H1 (cell line): Measurements from ENCODE around the gene FAM204A. TPM values are rescaled to one million over a fixed set of nuclear protein-coding genes. Genes with fewer than 3 reads are reported as not detected.

Experiments used
- CTCF ChIA-PET: fragments of 300-600 bp; sonication (Branson Sonifier 250); formaldehyde crosslinking; loops from one replicate; lab custom pipeline; 2021; ENCODE audit not compliant: partially characterized antibody; lab: Charles Lee
- POLR2A ChIA-PET: fragments of 300-600 bp; sonication (Branson Sonifier 250); formaldehyde crosslinking; loops from one replicate; lab custom pipeline; 2021; ENCODE audit warnings: inconsistent platforms; ENCODE audit not compliant: partially characterized antibody; lab: Charles Lee
- DNase-seq, 2 experiments: peaks; one replicate each; pipeline versions ENCODE4 v3.0.0 to v3.0.0-alpha.2; 2010 to 2022; ENCODE audit warnings: low spot score in 2 of 2, low read depth in 1 of 2, mixed read lengths in 1 of 2
- FAIRE-seq: peaks from 2 replicates; lab custom pipeline; 2011; peaks lifted over from hg19 to GRCh38; lab: Jason Lieb, UNC
- H2AFZ ChIP-seq: 2 replicates; pipeline ENCODE4 v1.8.1; 2012; ENCODE audit warnings: low read length, inconsistent platforms
- H2AK5ac ChIP-seq: 2 replicates; pipeline ENCODE4 v1.6.1; 2013; ENCODE audit warnings: low read depth, low read length
- H2BK120ac ChIP-seq: replicated peaks from 2 replicates; pipeline ENCODE3; 2013; ENCODE audit warnings: low read depth, low read length, inconsistent platforms
- H2BK12ac ChIP-seq: 2 replicates; pipeline ENCODE4 v1.6.1; 2013; ENCODE audit warnings: low read depth, low read length
- H2BK15ac ChIP-seq: 2 replicates; pipeline ENCODE4 v1.6.1; 2013; ENCODE audit warnings: low read length
- H2BK20ac ChIP-seq: 2 replicates; pipeline ENCODE4 v1.6.1; 2013; ENCODE audit warnings: low read length
- H2BK5ac ChIP-seq: 2 replicates; pipeline ENCODE4 v1.6.1; 2013; ENCODE audit warnings: low read depth, low read length
- H3K14ac ChIP-seq: 2 replicates; pipeline ENCODE4 v1.6.1; 2013; ENCODE audit warnings: inconsistent platforms; ENCODE audit not compliant: insufficient read length
- H3K18ac ChIP-seq: 2 replicates; pipeline ENCODE4 v1.6.1; 2013; ENCODE audit warnings: low read length; ENCODE audit errors: extremely low read depth
- H3K23ac ChIP-seq: 2 replicates; pipeline ENCODE4 v1.6.1; 2013; ENCODE audit warnings: inconsistent platforms; ENCODE audit not compliant: insufficient read length
- H3K23me2 ChIP-seq: 2 replicates; pipeline ENCODE4 v1.6.1; 2013; ENCODE audit warnings: low read depth, low read length
- H3K27ac ChIP-seq: 2 replicates; pipeline ENCODE4 v1.6.1; 2011; ENCODE audit warnings: low read depth, low read length, inconsistent platforms
- H3K27me3 ChIP-seq, 4 experiments: replicated peaks in 1 of 4; 1 replicate in 1 of 4; 2 replicates in 3 of 4; pipeline versions ENCODE4 v1.6.1 to v1.8.1; 2011 to 2013; ENCODE audit warnings: low read length in 3 of 4, mild to moderate bottlenecking in 3 of 4, inconsistent platforms in 2 of 4, mixed read lengths in 2 of 4, moderate library complexity in 1 of 4; ENCODE audit not compliant: control insufficient read depth in 3 of 4, insufficient read depth in 3 of 4; ENCODE audit errors: extremely low read depth in 1 of 4
- H3K36me3 ChIP-seq, 4 experiments: 2 replicates each; pipeline versions ENCODE4 v1.6.1 to v1.8.1; 2011 to 2013; ENCODE audit warnings: mild to moderate bottlenecking in 4 of 4, low read length in 3 of 4, moderate library complexity in 2 of 4, control low read depth in 1 of 4, inconsistent platforms in 1 of 4; ENCODE audit not compliant: insufficient read depth in 4 of 4, control insufficient read depth in 2 of 4
- H3K4ac ChIP-seq: replicated peaks from 2 replicates; pipeline ENCODE3; 2013; ENCODE audit warnings: low read length, low read depth, mixed read lengths, inconsistent platforms; ENCODE audit not compliant: insufficient read length
- H3K4me1 ChIP-seq, 4 experiments: replicated peaks in 1 of 4; 1 replicate in 1 of 4; 2 replicates in 3 of 4; pipeline versions ENCODE4 v1.6.1 to v1.8.1; 2011 to 2013; ENCODE audit warnings: low read length in 3 of 4, inconsistent platforms in 2 of 4, mixed read lengths in 1 of 4; ENCODE audit not compliant: insufficient read depth in 4 of 4, control insufficient read depth in 3 of 4
- H3K4me2 ChIP-seq, 2 experiments: 2 replicates each; pipeline versions ENCODE4 v1.6.1 to v1.8.1; 2011 to 2013; ENCODE audit warnings: low read depth in 2 of 2, low read length in 2 of 2, control low read depth in 1 of 2, inconsistent platforms in 1 of 2, mild to moderate bottlenecking in 1 of 2; ENCODE audit not compliant: insufficient read depth in 1 of 2
- H3K4me3 ChIP-seq, 4 experiments: fragments of 200-600, 300-600 bp in 1 of 4; sonication (generic), shearing (Covaris generic), sonication (Bioruptor Twin) in 1 of 4; 2 replicates each; pipeline versions ENCODE4 v1.5.1 to v1.8.1; 2011 to 2016; ENCODE audit warnings: low read length in 4 of 4, low read depth in 3 of 4, control low read depth in 2 of 4, inconsistent platforms in 2 of 4, mild to moderate bottlenecking in 2 of 4, mixed read lengths in 1 of 4, moderate library complexity in 1 of 4; ENCODE audit not compliant: insufficient read depth in 2 of 4; ENCODE audit errors: extremely low read depth in 1 of 4
- H3K56ac ChIP-seq: replicated peaks from 2 replicates; pipeline ENCODE3; 2013; ENCODE audit warnings: low read depth, mild to moderate bottlenecking, mixed read lengths, low read length, inconsistent platforms; ENCODE audit not compliant: insufficient read length
- H3K79me1 ChIP-seq: 2 replicates; pipeline ENCODE4 v1.6.1; 2013; ENCODE audit warnings: low read depth, low read length, control low read depth
- H3K79me2 ChIP-seq, 2 experiments: 2 replicates each; pipeline versions ENCODE4 v1.6.1 to v1.8.1; 2012 to 2013; ENCODE audit warnings: low read length in 2 of 2, mild to moderate bottlenecking in 2 of 2, inconsistent platforms in 1 of 2; ENCODE audit not compliant: insufficient read depth in 2 of 2, control insufficient read depth in 1 of 2
- H3K9ac ChIP-seq, 4 experiments: replicated peaks in 1 of 4; 1 replicate in 1 of 4; 2 replicates in 3 of 4; pipeline versions ENCODE4 v1.6.1 to v1.8.1; 2011 to 2013; ENCODE audit warnings: low read depth in 3 of 4, low read length in 3 of 4, control low read depth in 2 of 4, mild to moderate bottlenecking in 2 of 4, moderate library complexity in 2 of 4, inconsistent platforms in 1 of 4; ENCODE audit errors: extremely low read depth in 1 of 4
- H3K9me3 ChIP-seq, 2 experiments: 2 replicates each; pipeline versions ENCODE4 v1.6.1 to v1.8.1; 2012 to 2013; ENCODE audit warnings: mild to moderate bottlenecking in 2 of 2, moderate library complexity in 2 of 2, control low read depth in 1 of 2, inconsistent platforms in 1 of 2, low read depth in 1 of 2, low read length in 1 of 2, mixed read lengths in 1 of 2; ENCODE audit not compliant: insufficient read depth in 2 of 2
- H4K20me1 ChIP-seq, 2 experiments: replicated peaks in 1 of 2; 2 replicates each; pipeline versions ENCODE3 to v1.8.1; 2011 to 2013; ENCODE audit warnings: inconsistent platforms in 2 of 2, low read length in 2 of 2, mild to moderate bottlenecking in 1 of 2; ENCODE audit not compliant: insufficient read depth in 2 of 2, control insufficient read depth in 1 of 2
- H4K5ac ChIP-seq: 2 replicates; pipeline ENCODE4 v1.6.1; 2013; ENCODE audit warnings: low read length, low read depth, mixed read lengths, inconsistent platforms; ENCODE audit not compliant: insufficient read length
- H4K8ac ChIP-seq: 2 replicates; pipeline ENCODE4 v1.8.0; 2013; ENCODE audit warnings: mild to moderate bottlenecking, moderate library complexity, low read length, inconsistent platforms; ENCODE audit not compliant: insufficient read depth; ENCODE audit errors: extremely low read depth
- H4K91ac ChIP-seq: replicated peaks from 2 replicates; pipeline ENCODE3; 2013; ENCODE audit warnings: low read length, mixed read lengths, inconsistent platforms; ENCODE audit not compliant: insufficient read length
- HDAC2 ChIP-seq, 2 experiments: fragments of 300-600 bp in 1 of 2; sonication (generic) in 1 of 2; IDR thresholded peaks; 2 replicates each; pipeline ENCODE4 v1.6.1; 2011 to 2012; ENCODE audit warnings: low read depth in 2 of 2, low read length in 2 of 2, mild to moderate bottlenecking in 2 of 2, moderate library complexity in 2 of 2, borderline replicate concordance in 1 of 2, inconsistent platforms in 1 of 2
- JUND ChIP-seq: IDR thresholded peaks from 2 replicates; pipeline ENCODE4 v1.6.1; 2011; ENCODE audit warnings: mild to moderate bottlenecking, improper control_type of control experiment, low read length
- NANOG ChIP-seq: IDR thresholded peaks from 2 replicates; pipeline ENCODE4 v1.6.1; 2011; ENCODE audit warnings: low read length, low read depth, mild to moderate bottlenecking, inconsistent platforms; ENCODE audit not compliant: insufficient read depth, poor library complexity, severe bottlenecking
- PHF8 ChIP-seq: fragments of 200-600 bp; sonication (generic); conservative IDR thresholded peaks from 2 replicates; pipeline ENCODE4 v1.7.1; 2012; ENCODE audit warnings: low read depth, mild to moderate bottlenecking, inconsistent platforms, low read length, moderate library complexity
- POU5F1 ChIP-seq: IDR thresholded peaks from 2 replicates; pipeline ENCODE4 v1.6.1; 2011; ENCODE audit warnings: low read depth, mild to moderate bottlenecking, low read length, moderate library complexity
- RBBP5 ChIP-seq: IDR thresholded peaks from 2 replicates; pipeline ENCODE4 v1.7.1; 2012; ENCODE audit warnings: low read depth, mild to moderate bottlenecking, inconsistent platforms, low read length, moderate library complexity, borderline replicate concordance
- SIN3A ChIP-seq, 2 experiments: IDR thresholded peaks in 1 of 2; conservative IDR thresholded peaks in 1 of 2; 2 replicates each; pipeline ENCODE4 v1.6.1; 2011 to 2012; ENCODE audit warnings: low read length in 2 of 2, improper control_type of control experiment in 1 of 2, low read depth in 1 of 2, mild to moderate bottlenecking in 1 of 2
- SIX5 ChIP-seq: IDR thresholded peaks from 2 replicates; pipeline ENCODE4 v1.6.1; 2011; ENCODE audit warnings: mild to moderate bottlenecking, low read depth, low read length
- SP2 ChIP-seq: IDR thresholded peaks from 2 replicates; pipeline ENCODE4 v1.6.1; 2012; ENCODE audit warnings: mild to moderate bottlenecking, low read length, inconsistent platforms
- SP4 ChIP-seq: IDR thresholded peaks from 2 replicates; pipeline ENCODE4 v1.6.1; 2012; ENCODE audit warnings: low read length, inconsistent platforms
- SRF ChIP-seq: IDR thresholded peaks from 2 replicates; pipeline ENCODE4 v1.6.1; 2011; ENCODE audit warnings: mild to moderate bottlenecking, low read depth, low read length, moderate library complexity
- SUZ12 ChIP-seq: fragments of 200-600 bp; sonication (generic); IDR thresholded peaks from 2 replicates; pipeline ENCODE4 v1.6.1; 2012; ENCODE audit warnings: mild to moderate bottlenecking, inconsistent platforms, low read length, moderate library complexity, mixed read lengths
- TAF1 ChIP-seq: IDR thresholded peaks from 2 replicates; pipeline ENCODE4 v1.6.1; 2011; ENCODE audit warnings: mild to moderate bottlenecking, low read depth, low read length
- TEAD4 ChIP-seq: IDR thresholded peaks from 2 replicates; pipeline ENCODE4 v1.6.1; 2012; ENCODE audit warnings: low read depth, low read length, inconsistent platforms, mixed read lengths
- YY1 ChIP-seq: IDR thresholded peaks from 2 replicates; pipeline ENCODE4 v1.6.1; 2011; ENCODE audit warnings: low read depth, mild to moderate bottlenecking, low read length
- WGBS, 2 experiments: shearing (Covaris generic) in 1 of 2; methylation state at CpG; one replicate each; pipeline versions ENCODE4 v1.1.6 to v1.1.7; 2013 to 2015; ENCODE audit warnings: low lambda C conversion rate in 2 of 2, mixed read lengths in 2 of 2, inconsistent platforms in 1 of 2, low coverage in 1 of 2, missing lambda C conversion rate in 1 of 2; ENCODE audit not compliant: insufficient replicate concordance in 2 of 2, insufficient coverage in 1 of 2, insufficient read length in 1 of 2; ENCODE audit errors: extremely low coverage in 1 of 2, missing lambda C conversion rate in 1 of 2; 5-methylcytosine and 5-hydroxymethylcytosine counted together
- polyA plus RNA-seq, 7 experiments: library from polyadenylated mRNA; depleted of rRNA in 3 of 7; stranded (reverse) in 5 of 7; unstranded in 2 of 7; fragments of >200 nt in 5 of 7; fragments of 200-250 nt in 2 of 7; gene quantifications; 1 replicate in 5 of 7; 2 replicates in 1 of 7; 4 replicates in 1 of 7; pipeline versions ENCODE4 v1.2.1 to v1.2.3, GENCODE V29; 2011 to 2013; ENCODE audit warnings: missing spikeins in 2 of 7, mixed read lengths in 2 of 7
- total RNA-seq: library from RNA; stranded (reverse); fragmentation: NEBNext Ultra II Directional; extraction: Animal tissue kit (Norgen Biotek cat#: 25700); gene quantifications from 2 replicates; pipeline ENCODE4 v1.2.1, GENCODE V29; 2021

Gene FAM204A
- total and polyA plus RNA-seq, 2 of the 8 experiments (the other 6 are each of a cell fraction or from before 2014, with no cell fraction given) = 4.9 to 37.4 TPM

DNA sequence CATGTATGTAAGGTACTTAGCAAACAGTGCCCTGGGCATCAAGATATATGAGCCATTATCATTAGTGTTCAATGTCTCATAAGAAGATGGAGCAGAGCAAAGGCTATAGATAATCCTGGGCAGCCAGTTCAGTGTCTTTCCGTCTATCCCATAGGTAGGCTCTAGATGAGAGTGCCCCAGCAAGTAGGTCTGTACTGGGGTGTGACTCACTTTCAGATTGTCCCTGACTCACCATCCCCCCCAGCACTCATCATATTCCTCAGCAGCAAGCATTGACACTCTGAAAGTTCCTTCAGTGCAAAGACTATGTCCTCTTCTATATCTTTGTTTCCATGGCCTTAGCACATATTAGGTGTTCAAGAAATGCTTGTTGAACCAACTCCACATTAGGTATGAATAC lies 20.0 kb upstream of the FAM204A start:
- Histone ChIP-seq H2BK12ac (no peak overlapping the region), H3K4me1 (peaks cover 0 to 2% (median 0%) of the 10 kb centered on the region in 4 experiments; a peak in 1 of 7 replicates), H4K8ac (no peak overlapping the region), H3K56ac (no peak overlapping the region), H3K4me3 (no peak overlapping the region), H2BK5ac (no peak overlapping the region), H4K91ac (no peak overlapping the region), H4K5ac (no peak overlapping the region), H3K27ac (no peak overlapping the region), H3K9ac (no peak overlapping the region), H3K36me3 (no peaks in the 10 kb centered on the region), H2AFZ (no peak overlapping the region), H3K79me1 (no peaks in the 10 kb centered on the region), H4K20me1 (no peaks in the 10 kb centered on the region), H3K23ac (no peak overlapping the region), H2AK5ac (no peak overlapping the region), H3K18ac (no peak overlapping the region), H3K27me3 (no peaks in the 10 kb centered on the region), H3K79me2 (no peaks in the 10 kb centered on the region), H3K14ac (no peak overlapping the region), H2BK15ac (no peak overlapping the region), H3K4me2 (no peak overlapping the region), H3K23me2 (peaks cover 2% of the 10 kb centered on the region; the same call in 1 of the 2 replicates), H3K4ac (no peak overlapping the region), H3K9me3 (no peaks in the 10 kb centered on the region), H2BK20ac (no peak overlapping the region), H2BK120ac (no peak overlapping the region)
- 95% methylated on average over 1 of the region's 1 CpG; no CpG with 5 or more reads in 1 of the 2 experiments for WGBS, 2 experiments
- DNase-seq (no peak), FAIRE-seq (no peak)
- ChIA-PET POLR2A (no interaction called here), CTCF (no interaction called here)
- no peak for TF ChIP-seq RBBP5
- TF ChIP-seq SP2 = no peak
- TF ChIP-seq JUND = no peak
- no peak for TF ChIP-seq SIN3A (conservative IDR thresholded peaks at IDR 0.05 in 1 of 2, IDR thresholded peaks at IDR 0.05 in 1 of 2; ENCODE audit: low read depth in 1 of 2, low read length in 2 of 2)
- TF ChIP-seq TEAD4 = no peak
- TF ChIP-seq NANOG = no peak
- no peak for TF ChIP-seq TAF1
- no peak for TF ChIP-seq HDAC2 (IDR thresholded peaks at IDR 0.05; ENCODE audit: borderline replicate concordance in 1 of 2, low read depth in 2 of 2, low read length in 2 of 2)
- no peak for TF ChIP-seq SUZ12
- TF ChIP-seq POU5F1 = no peak
- no peak for TF ChIP-seq SP4
- no peak for TF ChIP-seq SIX5
- TF ChIP-seq YY1 = no peak
- no peak for TF ChIP-seq PHF8
- no peak for TF ChIP-seq SRF
